Ishikawa (cell line): ENCODE results near the gene SCGB2A2.

Experiments
- CREB1 ChIP-seq: IDR thresholded peaks from 2 replicates; pipeline ENCODE4 v1.6.1; 2012; ENCODE audit warnings: low read depth
- EGR1 ChIP-seq: IDR thresholded peaks from 2 replicates; pipeline ENCODE4 v1.6.1; 2012
- EP300 ChIP-seq: IDR thresholded peaks from 2 replicates; pipeline ENCODE4 v1.6.1; 2012; ENCODE audit warnings: borderline replicate concordance
- NFIC ChIP-seq: IDR thresholded peaks from 2 replicates; pipeline ENCODE4 v1.6.1; 2012
- RAD21 ChIP-seq: IDR thresholded peaks from 2 replicates; pipeline ENCODE4 v1.6.1; 2012; ENCODE audit warnings: low read depth
- TCF12 ChIP-seq: IDR thresholded peaks from 2 replicates; pipeline ENCODE4 v1.6.1; 2012; ENCODE audit warnings: low read depth
- USF1 ChIP-seq: IDR thresholded peaks from 2 replicates; pipeline ENCODE4 v1.6.1; 2012
- YY1 ChIP-seq: IDR thresholded peaks from 2 replicates; pipeline ENCODE4 v1.6.1; 2012; ENCODE audit warnings: low read depth
- ZBTB7A ChIP-seq: IDR thresholded peaks from 2 replicates; pipeline ENCODE4 v1.6.1; 2012; ENCODE audit warnings: low read depth

GRCh38 chr11:62237499-62237898 lies 32.5 kb upstream of the SCGB2A2 start:
- no peak for TF ChIP-seq USF1
- TF ChIP-seq YY1, result no peak
- TF ChIP-seq CREB1, result no peak
- TF ChIP-seq EP300, result no peak
- TF ChIP-seq EGR1, result no peak
- TF ChIP-seq NFIC, result no peak
- TF ChIP-seq TCF12, result no peak
- no peak for TF ChIP-seq RAD21
- no peak for TF ChIP-seq ZBTB7A
